T1000 (cell line): ENCODE data around the gene KRT85.
"Not testable (repeated sequence)": the region's sequence is repeated elsewhere in the genome, so short reads cannot be mapped to it uniquely, and the experiment has no call there.

Source experiments
- DNase-seq: peaks from one replicate; lab custom pipeline; 2025; ENCODE audit warnings: mixed read lengths; lab: John Stamatoyannopoulos, UW

The KRT85 gene

DNA sequence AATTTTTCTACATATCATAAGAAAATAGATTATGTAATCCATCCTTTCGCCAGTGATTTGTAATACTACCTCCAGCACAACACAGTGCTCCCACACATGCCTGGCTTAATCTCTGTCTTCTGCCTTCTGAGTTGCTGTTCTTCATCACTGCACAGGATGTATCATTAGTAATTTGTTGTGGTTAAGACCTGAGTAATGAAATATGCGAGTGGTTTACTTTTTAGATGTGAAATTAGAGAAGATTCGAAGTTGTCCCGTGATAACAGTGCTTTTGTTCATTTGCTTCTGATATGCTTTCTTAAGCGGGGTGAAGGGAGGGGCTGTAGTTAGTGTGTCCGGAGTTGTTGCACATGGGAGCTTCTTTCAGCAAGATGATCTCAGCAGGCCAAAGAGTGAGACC lies 18.1 kb downstream of the KRT85 start:
- no peak for DNase-seq

DNA sequence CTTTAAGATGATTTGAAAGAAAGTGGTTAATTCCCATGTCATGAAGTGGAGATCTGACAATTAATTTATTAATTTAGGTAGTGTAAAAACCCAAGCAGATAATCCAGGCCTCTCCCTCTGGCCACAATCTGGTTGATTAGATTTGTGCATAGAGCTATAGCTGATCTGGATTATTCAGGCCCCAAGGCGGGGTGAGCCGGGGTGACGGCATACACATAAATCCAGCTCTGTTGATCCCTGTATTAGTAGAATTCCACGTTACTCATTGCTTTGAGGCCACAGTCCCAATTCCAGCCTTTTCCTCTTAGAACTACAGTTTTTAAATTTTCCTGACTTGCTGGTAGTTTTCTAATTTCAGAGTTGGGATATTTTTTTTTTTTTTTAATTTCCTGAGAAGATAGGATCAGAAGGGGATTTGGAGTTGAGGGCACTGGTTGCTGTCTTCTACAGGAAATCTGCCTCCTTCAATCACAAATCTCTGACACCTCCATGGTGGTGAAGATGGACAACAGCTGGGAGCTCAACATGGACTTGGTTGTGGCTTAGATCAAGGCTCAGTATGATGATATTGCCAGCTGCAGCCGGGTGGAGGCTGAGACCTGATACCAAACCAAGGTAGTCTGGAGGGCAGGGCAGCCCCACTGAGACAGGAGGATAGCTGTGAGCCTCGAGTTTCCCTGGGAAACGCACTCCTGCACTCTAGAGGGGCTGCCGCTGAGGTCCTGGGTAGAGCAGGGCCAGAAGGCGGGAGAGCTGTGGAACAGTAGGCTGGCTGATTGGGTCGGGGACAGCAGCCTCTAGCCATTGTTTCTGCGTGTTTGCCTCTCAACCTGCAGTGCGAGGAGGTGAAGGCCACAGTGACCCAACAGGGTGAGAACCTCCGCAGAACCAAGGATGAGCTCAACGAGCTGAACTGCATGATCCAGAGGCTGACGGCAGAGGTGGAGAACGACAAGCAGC lies 19.4 kb downstream of the KRT85 start:
- DNase-seq, result no peak

DNA sequence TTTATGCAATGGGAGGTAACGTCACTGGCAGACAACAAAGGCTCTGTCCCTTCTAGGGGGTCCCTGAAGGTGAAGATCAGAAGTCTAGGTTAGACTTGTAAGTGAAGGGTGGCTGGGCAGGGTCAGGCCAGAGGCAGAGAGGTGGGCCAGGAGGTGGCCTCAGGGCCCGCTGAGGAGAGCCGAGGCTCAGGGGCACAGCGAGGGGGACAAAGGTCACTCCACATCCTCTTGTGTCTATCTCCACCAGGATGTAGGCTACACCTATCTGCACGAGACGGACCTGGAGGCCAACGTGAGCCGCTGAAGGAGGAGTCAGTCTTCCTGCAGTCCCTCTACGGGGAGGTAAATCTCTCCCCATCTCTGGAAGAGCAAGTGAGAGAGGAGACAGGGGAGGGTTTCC lies 20.3 kb downstream of the KRT85 start:
- no peak for DNase-seq

DNA sequence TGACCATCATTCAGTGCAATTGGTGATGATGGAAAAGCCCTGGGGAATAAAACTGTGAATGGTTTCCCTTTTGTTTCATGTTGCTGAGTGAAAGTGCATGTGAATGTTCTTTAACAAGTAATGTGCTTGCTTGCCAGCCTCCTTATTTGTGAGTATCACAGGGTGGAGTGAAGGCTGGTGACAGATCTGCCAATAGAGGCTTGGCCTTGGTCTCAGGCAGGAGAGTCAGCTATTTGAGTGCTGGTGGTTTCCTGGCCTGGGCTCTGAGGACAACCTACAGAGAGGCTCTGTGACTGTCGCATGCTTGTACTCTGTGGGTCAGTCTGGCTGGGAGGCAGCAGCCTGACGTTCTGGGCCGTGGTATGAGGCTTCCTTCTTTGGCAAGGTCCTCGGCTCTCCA lies 20.7 kb downstream of the KRT85 start:
- no peak for DNase-seq

DNA sequence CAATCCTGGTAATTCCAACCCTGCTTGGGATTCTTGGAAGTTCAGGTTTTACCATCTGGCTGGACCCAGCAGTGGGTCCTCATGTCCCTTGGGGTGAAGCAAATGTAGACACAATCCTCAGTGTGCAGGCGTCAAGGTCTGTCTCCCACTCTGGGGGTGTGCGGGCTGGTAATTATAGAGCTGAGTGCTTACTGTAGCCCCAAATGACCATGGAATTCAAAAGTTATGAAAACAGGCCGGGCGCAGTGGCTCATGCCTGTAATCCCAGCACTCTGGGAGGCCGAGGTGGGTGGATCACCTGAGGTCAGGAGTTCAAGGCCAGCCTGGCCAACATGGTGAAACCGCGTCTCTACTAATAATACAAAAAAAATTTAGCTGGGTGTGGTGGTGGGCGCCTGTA lies 22.2 kb downstream of the KRT85 start:
- not testable (repeated sequence) for DNase-seq

DNA sequence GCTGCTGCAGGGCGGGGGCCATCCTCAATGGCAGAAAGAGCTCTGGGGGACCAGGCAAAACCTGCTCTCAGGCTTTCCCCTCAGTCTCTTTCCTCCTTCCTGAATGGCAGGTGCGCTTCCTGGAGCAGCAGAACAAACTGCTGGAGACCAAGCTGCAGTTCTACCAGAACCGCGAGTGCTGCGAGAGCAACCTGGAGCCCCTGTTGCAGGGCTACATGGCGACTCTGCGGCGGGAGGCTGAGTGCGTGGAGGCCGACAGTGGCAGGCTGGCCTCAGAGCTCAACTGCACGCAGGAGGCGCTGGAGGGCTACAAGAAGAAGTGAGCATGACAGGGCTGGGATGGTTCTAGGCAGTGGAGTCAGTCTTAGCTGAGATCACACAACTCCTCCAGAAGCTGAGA lies 23.2 kb downstream of the KRT85 start:
- no peak for DNase-seq

DNA sequence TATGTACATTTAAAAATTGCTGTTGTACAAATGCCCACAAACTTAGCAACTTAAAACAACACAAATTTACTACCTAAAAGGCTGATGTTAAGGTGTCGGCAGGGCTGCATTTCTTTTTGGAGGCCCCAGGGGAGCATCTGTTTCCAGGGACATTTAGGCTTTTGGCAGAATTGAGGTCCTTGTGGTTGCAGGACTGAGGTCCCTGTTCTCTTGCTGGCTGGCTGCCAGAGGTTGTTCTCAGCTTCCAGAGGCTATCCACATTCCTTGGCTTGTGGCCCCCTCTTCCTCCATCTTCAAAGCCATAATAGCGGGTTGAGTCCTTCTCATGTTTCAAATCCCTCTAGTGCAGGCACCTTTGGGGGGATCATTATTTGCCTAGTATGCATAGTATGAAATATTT lies 23.7 kb downstream of the KRT85 start:
- DNase-seq, result no peak

DNA sequence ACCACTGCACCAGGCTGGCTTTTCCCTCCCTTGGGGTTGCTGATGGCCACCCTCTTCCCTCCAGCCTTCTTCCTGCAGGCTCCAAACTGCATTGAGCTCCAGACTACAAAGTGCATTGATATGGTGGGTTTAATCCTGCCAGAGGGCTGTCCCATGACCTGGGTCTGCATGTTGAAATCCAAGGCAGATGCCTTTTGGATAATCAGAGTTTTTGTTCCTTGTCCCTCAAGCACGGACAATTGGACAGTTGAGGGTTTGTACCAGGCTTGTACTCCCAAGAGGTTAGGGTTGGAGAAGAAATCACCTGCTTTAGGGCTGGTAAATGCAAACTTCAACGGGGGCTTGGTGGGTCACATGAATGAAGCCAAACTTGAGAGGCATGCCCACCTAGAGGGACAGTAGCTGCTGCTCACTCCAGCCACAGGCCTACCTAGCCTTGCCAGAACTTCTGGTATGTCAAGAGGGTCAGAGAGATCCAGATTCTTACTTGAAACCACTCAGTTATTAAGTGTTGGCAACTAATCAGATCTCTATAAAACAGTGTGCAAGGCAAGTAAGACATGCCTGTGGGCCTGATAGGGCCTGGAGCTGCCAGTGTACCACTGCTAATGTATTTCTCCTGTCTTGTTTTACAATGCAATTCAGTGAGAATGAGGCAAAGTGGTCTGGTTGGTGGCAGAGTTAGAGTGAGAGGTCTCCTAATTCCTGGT lies 24.3 kb downstream of the KRT85 start:
- no peak for DNase-seq

DNA sequence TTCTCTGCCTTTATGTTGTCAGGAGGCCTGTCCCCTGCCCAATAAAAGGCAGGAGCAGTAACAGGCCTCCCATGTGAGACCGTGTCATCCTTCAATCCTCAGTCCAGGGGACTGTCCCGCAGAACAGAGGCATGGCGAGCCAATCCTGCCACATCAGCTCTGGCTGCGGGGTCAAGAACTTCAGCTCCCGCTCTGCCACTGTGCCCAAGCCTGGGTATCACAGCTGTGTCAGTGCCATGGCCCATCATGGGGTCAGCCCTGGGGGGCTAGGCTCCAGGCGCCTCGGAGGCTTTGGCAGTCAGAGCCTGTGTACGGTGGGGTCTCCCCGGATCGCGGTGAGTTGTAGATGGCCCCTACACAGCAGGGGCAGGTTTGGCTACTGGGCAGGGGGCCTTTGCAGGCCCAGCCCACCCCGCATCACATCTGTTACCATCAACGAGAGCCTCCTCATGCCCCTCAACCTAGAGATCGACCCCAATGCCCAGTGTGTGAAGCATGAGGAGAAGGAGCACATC lies 26.2 kb downstream of the KRT85 start:
- no peak for DNase-seq

DNA sequence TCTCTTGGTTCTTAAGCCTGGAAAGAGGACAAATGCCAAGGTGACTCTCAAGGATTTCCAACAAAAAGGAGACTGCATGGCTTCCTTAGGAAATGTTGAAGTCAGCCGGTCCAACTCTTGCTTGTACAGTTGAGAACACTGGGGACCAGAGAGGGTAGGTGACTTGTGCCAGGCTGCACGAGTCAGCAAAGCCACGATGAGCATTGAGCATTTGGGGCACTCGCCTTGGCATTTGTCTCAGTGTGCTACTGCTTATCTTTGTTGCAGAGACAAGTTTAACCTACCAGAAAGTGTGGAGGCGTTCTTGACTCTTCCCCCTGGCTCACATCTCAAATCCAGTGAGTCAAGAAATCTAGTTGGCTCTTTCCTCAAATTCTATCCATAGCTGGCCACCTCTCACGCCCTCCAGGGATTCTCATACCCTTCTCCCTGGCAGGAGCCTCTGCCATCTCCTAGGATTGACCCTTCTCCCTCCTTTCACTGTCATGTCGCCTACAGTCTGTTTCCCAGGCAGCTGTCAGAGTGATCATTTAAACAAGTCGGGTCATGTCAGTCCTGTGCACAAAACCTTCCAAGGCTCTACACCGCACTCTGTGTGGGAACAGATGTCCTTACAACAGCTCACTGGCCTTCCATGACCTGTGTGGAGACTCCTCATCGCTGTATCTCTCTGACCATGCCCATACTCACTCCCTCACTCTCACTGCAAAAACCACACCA lies 28.9 kb downstream of the KRT85 start:
- DNase-seq, result no peak

DNA sequence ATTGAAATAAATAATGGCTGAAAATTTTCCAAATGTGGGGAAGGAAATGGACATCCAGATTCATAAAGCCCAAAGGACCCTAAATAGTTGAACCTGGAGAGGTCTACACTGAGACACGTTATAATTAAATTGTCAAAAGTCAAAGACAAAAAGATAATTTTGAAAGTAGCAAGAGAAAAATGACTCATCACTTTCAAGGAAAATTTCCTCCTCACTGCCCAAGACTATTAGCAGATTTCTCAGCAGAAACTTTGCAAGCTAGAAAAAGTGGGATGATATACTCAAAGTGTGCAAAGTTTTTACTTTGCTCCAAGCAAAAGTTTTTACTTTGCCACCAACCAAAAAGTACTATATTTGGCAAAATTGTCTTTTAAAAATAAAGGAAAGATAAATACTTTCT lies 30.2 kb downstream of the KRT85 start:
- DNase-seq, result no peak

DNA sequence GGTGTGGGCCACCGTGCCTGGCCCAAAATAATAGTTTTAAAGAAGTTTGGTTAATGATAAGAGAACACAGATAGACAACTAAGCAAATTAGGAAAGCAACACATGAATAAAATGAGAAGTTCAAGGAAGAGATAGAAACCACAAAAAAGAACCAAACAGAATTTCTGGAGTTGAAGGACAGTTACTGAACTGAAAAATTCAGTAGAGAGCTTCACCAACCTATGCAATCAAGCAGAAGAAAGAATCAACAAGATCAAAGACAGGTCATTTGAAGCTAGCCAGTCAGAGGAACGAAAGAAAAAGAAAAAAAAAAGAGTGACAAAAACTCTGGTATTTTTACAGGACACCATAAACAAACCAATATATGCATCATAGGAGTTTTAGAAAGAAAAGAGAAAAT lies 30.6 kb downstream of the KRT85 start:
- no peak for DNase-seq

DNA sequence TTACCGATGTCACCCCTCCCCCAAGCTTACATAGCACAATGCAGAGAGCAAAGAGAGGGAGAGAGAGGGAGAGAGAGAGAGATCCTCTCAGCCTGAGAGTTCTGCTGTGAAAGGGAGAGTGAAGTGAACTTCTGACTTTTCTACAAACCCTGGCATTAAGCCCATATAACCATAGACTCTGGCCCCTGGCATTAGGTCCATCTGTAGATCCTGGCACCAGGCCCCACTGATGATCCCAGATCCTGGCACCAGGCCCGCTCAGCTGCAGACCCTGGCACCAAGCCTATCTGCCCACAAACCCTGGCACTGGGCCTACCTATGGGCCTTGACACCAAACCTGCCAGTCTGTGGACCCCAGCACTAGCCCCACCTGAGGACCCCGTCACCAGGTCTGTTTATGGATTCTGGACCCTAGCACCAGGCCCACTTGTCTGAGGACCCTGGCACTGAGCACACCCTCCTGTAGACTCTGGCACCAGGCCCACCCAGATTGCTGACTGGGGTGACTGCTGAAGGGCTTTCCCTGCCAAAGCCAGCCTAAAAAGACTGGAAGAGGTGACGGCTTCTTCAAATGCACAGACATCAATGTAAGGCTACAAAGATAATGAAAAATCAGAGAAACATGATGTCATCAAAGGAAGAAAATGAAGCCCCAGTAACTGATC lies 31.6 kb downstream of the KRT85 start:
- no peak for DNase-seq

DNA sequence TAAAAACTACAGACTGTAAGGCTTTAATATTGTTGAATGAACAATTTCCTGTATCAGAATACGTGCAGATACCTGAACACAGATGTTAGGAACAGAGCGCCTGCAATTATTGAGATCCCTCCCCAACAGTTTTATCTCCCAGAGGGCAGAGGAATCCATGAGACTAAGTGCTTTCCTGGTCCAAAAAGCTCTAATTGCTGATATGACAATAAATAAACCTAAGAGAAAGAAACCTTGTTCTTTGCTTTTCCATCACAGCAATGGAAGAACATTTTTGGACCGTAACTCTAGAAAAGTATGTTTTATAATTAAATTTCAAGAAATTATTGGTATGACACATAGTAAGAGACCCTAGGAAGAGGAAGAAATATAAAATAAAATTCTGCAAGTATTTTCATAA lies 33.1 kb downstream of the KRT85 start:
- DNase-seq, result no peak

DNA sequence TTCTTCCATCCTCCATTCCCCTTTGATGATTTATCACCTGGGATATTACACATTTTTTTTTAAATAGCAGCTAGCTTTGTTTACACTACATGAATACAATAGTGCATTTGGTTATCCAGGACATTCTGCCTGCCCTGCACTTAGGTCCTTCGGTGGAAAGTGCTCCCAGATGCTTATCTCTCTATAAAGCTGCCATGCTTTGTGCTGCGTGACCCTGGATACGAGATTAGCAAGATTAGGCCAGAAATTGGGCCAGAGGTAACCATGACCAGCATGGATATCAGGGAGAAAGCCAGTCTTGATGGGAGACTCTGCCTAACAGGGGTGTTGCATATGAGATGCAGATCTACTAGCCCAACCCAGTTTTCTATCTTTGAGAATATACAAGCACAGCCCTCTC lies 34.0 kb downstream of the KRT85 start:
- DNase-seq, result no peak

DNA sequence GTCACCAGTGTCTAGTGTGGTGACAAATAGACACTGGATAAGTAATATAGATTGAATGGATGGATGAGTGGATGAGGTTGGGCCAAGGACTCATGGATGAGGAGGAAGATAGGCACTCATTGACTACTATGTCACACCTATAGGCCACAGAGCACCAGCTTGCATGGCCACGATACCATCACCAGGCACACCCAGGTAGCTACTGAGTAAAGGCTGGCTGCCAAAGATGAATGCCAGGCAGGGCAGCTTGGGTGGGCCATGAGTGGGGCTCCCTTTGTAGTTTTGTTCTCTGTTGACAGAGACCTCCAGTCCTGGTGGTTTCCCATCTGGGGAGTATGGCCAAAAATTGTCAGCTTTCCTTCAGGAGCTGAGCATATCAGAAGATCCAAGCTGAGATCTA lies 34.9 kb downstream of the KRT85 start:
- DNase-seq, result no peak

DNA sequence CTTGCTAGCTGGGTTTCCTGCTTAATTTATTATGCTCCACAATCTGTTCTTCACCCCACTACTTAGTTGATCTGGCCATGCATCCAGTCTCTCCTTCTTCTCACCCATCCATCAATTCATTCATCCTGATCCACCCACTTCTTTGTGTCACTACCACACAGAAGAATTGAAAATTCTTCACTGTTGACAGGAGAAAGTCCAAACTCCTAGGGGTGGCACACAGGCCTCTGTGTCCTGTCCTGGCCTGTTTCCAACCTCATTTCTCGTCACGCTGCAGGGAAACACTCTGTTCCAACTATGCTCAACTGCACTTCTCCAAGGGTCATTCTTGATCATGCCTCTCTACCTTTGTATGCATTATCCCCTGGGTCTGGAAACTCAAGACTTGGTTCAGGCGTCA lies 35.4 kb downstream of the KRT85 start:
- DNase-seq, result no peak

DNA sequence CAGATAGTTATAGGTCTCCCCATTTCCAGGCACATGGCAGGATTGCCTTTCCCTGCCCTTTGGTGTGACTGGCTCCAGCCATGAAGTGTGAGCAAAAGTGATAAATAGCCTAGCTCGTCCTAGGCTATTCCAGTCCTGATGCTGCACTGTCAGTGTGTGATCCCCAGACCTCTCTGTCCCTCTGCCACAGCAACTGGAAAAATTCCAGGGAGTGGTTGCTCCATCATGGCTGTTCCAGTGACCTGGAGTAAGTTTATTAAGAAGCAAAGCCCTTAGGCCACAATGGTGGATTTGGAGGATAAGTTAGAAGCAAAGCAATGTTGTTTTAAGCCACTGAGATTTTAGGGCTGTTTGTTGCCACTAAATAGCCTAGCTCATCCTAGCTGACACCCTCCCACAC lies 36.2 kb downstream of the KRT85 start:
- DNase-seq, result no peak

DNA sequence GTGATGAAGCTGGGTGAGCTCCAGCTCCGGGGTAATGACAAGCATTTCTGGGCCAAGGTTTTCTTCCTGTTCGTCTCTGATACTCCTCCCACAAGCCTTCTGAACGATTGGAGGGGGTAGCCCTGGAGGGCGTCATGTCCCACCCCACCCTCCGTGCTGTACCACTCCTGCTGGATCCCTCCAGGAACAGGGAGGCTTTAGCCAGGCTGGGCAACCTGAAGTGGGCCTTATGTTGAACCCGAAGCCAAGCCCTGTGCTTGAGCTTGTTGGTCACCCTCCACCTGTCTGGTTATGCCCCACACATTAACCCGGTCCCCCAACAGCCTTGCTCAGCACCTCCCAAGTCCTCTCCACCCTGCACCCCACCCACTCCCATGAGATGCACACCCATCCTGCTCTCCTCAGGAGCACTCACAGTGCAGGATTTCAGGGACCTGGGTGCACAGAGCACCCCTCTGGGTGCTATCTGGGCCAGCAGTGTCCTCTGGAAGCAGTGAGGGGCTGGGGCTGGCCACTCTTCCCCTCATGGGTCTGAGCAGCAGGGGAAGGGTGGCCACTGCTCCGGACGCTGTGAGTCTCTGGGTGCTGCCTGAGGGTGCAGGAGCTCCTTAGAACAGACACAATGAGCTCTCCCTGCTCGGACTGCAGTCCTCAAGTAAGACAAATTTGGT lies 39.3 kb downstream of the KRT85 start:
- DNase-seq, result no peak

DNA sequence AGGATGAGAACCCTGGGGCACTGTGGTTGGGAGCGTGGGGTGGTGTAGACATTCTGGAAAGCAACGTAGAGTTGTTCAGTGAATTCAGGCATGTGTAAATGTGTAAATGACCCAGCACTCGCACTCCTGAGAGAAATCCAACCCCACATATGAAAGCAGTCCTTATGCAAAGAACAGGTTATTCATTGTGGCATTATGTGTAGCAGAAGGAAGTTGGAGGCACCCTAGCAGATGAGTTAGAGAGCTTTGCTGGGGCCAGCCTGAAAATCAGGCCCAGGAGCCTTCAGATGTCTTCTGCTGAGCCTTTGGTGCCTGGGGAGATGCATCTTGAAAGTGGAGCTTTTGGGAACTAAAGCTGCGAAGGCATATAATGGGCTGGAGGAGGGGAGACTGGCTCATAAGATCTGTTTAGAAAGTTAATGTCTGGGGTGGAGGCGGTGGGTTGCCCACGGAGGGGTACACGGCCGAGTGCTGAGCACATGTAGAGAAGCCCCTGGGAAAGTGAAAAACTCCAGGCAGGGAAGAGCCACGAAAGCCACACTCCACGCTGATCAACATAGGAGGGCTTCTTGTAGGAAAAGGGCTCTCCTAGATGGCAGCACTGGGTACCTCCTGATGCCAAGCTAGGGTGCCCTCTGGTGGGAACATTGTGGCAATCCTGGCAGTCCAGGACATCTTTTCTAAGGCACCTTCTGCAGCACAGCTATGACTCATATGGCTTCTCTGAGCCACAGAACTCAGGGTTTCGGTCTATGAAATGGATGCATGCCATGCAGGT lies 40.0 kb downstream of the KRT85 start:
- DNase-seq, result no peak

DNA sequence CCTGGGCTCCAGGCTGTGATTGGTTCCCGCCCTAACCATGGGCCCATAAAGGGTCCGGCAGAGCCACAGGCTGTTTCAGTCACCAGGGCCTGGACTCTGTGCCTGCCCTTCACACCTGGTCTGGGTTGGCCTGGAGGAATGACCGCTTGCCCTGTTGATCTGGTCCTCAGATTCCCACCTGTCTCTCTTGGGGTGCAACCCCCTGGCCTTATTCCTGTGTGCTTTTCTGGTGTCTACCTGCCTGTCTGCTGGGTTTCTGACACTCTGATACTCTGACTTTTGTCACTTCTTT lies 43.2 kb downstream of the KRT85 start:
- no peak for DNase-seq
